ENCODE measurements around the gene ZFHX3.

The ZFHX3 gene

DNA sequence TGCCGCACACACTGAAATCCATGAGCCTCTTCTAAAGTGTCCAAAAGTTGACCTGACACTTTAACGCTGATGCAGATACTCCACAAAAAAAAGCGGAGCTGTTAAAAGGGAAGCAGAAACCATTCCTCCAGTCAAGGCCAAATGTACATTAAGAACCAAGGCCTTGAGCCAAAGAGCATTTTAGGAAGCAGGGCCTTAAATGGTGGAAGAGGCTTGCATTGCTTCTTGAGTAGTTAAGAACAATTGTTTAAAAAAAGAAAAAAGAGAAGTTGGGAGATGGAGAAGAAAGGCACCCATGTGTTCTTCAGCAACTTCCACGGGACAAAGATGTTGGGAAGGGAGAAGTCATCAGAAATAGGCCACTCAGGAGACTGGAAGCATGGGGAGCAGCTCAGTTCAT lies 6.3 kb downstream of the ZFHX3 start:
- in situ Hi-C loops (cut with MboI; ENCODE audit: low sequenced_read_pairs), result no loop called here

DNA sequence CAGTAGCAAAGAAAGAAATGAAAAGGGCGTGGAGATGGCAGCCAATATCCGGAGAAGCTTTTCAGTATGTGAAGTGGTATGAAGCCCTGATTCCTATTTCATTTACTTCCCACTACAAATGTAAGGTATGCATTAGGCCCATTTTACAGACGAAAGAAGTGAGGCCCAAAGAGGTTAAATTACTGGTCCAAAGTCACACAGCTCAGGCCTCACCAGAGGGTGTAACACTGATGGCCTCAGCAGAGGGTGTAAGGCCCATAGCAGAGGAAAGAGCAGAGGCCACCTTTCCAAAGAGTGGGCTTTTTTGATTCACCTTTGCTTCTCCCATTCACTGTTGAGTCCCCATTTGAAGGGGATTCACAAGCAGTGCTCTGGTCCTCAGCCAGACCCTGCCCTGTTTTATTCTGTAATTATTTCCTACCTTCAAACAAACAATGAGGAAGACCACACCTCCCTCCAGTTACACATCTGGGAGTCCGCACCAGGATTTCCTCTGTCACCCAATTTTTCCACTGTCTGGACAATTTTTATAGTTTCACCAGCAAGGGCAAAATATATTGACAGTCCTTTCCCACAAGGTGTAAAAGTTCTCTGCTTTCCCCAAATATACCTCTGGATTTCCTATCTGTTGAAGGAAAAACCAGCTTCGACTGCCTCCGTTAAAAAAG lies 7.1 kb downstream of the ZFHX3 start:
- in situ Hi-C loops (cut with MboI; ENCODE audit: low sequenced_read_pairs), result no loop called here

DNA sequence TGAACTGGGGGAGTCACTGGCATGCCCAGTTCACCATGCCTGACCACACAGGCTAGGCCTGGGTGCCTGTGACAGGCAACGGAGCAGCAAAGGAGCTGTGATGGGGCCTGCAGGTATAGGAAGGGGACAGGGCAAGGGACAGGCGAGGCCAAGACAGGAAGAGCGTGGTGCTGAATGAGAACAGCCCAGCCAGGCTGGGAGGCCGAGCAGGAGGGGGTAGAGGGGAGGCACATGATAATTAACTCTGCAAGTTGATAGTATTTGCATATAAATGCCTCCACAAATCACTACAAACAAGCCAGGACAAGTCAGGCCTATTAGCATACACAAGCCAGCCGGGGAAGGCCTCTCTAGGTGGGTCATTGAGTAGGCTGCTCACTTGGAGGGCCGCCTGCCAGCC lies 7.8 kb downstream of the ZFHX3 start:
- in situ Hi-C loops (cut with MboI; ENCODE audit: low sequenced_read_pairs), result no loop called here

DNA sequence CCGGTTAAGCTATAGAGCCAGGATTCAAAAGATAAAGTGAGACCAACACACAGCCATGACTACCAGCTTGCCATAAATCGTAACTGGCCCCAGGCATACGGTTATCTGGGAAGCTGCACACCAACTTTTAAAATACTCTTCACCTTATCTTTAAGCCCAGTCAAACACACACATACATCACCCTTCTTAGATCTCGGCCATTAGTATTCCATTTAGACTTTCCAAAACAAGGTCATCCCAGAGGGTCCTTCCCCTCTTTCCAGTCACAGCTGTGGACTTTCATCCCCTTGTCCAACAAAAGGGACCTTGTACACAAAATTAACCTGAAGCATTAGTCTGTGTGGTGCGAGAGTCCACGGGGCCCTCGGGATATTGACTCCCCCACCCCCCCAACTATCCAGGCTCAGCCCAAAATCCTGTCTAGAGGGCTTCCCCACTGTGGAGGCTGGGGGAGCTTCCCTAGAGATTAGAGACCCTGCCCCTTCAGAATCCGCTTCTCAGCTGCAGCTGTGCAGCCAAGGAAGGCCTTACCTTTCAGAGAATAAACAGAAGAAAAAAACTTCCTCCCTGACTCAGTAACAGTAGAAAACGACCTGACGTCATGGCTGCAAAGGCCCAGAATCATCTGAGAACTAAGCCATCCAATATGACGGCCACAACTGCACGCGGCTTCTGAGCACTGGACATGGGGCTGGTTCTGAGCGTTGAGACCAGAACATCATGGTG lies 9.9 kb downstream of the ZFHX3 start:
- in situ Hi-C loops (cut with MboI; ENCODE audit: low sequenced_read_pairs), result no loop called here

DNA sequence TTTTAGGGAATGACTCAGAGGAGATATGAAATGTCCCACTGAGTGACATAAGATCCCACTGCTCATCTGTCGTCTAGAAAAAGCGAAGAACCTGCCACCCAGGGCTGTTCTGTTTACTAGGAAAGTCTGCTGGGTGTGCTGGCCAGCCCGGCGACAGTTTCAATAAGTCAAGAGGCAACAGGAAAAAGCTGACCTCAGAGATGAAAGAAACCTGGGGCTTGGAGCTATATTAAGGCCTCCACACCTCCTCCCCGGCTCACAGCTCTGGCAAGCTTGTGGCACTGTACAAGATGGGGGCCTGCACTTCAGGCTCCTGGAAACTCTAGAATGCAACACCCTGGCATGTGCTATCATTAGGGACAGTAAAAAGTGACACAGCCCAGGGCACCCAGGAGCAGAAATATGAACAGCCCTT lies 10.6 kb downstream of the ZFHX3 start:
- in situ Hi-C loops (cut with MboI; ENCODE audit: low sequenced_read_pairs), result no loop called here

DNA sequence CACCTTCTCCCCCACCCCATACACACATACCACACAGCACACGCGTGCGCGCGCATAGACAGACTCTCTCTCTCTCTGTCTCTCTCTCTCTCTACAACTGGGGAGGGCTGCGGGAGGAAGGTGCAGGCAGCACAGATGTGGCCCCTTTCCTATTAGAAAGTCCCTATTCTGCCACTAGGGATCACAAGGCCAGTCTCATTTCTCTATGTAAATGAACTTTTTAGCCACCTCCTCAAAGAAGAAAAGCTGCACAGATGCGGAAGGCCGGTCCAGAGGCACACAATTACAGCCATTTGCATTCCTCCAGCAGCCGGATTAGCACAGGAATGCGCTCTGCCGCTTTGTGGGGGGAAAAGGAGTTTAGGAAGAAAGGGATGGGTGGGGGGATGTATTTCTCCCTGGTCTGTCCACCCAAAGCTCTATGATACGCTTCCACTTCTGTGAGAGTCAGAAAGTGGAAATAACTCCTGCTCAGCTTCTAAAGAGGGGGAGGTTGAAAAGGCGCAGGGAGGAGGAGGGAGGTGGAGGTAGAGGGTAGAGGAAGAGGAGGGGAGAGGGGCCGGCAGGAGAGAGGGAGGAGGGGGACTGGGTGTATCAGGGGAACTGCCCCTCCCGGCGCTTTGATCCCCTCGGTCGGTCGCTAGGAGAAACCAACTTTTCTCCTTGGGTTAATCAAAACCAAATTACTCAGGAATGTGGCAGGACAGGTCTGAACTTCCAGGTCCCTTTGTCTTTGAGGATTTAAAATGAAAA lies 11.7 kb downstream of the ZFHX3 start:
- in situ Hi-C loops (cut with MboI; ENCODE audit: low sequenced_read_pairs), result no loop called here

DNA sequence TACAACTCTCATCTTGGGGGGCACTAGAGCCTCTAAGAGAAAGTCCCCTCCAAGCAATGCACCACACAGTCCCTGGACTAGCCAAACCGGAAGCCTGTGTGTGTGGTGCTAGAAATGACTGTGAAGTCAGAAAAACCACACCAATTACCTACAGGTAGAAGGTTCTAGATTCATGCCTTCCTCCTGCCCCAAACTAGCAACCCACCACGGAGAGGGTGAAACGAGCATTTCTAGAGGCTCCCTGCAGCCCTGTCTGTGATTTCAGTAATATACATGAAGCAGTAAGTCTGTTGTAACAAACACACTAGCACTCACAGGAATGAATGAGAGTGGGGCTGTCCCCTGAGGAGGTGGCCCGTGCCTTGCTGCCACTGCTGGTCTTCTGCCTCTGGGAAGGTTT lies 13.6 kb downstream of the ZFHX3 start:
- in situ Hi-C loops (cut with MboI; ENCODE audit: low sequenced_read_pairs), result no loop called here

DNA sequence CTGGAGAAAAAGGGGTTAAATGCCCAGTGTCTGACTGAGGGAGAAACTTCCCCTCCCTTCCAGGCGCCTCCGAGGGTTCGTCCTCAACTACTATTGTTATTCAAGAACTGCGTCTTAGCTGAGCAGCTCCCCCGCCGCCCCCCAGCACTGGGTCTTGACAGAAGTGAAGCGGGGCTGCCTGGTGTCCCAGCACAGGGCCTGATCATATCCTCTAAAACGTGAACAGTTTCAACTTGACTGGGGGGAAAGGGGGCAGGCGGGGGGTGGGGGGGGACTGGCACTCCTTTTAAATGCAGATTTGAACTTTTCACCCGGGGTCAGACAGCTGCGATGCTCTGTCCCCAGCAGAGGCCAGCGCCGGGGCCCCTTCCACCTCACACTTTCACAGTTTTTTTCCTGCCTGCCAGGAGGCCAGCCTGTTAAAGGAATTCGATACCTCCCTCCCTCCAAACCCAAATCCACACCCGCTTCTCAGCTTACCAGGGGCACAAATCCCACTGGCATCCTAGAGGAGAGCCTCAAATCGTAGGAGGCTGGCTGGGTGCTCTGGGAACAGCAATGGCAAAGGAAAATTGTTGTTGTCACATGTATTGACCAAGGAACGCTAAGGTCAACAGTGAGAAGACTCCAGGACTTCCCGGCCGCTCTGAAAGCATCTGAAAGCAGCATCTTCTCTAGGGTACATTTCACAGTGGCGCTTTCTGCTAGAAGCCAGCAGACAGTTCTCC lies 14.5 kb downstream of the ZFHX3 start:
- in situ Hi-C loops (cut with MboI; ENCODE audit: low sequenced_read_pairs), result no loop called here

DNA sequence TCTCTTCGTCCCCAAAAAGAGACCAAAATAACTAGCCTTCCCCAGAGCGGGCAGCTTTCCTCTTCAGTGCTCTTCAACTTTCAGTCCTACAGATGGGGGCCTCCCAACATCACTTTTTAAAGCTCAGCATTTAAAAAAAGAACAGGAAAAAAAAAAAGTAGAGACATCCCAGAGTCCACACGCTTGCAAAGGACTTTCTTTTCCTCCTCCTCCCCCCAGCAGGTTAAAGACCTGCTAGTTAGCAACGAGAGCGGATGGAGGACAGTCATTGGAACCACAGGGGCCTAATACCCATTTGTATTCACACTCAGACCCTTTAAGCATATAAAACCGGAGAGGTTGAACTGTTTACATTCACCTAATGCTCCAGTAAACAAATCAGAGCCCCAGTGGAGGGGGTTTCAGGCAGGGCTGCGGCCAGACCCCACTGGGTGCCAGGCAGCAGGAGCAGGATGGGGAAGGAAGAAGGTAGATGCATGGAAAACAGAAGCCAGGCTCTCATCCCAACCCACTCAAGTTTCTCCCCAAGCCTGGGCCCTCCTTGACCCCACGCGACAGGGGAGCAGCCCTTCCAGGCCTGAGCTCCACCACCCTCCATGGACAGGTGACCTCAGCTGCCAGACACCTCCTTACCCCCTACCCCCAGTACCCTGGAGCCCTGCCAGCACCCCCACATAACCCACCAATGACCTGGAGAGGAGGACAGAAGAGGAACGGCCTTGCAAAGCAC lies 15.2 kb downstream of the ZFHX3 start:
- in situ Hi-C loops (cut with MboI; ENCODE audit: low sequenced_read_pairs), result no loop called here

DNA sequence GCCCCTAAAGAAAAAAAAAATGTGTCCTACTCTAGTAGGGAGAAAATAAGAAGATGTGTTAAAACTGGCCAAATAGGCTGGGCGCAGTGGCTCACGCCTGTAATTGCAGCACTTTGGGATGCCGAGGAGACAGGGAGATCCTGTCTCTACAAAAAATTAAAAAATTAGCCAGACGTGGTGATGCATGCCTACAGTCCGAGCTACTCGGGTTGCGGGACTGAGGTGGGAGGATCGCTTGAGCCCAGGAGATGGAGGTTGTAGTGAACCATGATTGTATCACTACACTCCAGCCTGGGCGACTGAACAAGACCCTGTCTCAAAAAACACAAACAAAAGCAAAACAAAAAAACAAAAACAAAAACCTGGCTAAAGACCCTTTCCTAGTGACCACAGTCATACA lies 15.9 kb downstream of the ZFHX3 start:
- in situ Hi-C loops (cut with MboI; ENCODE audit: low sequenced_read_pairs), result no loop called here

DNA sequence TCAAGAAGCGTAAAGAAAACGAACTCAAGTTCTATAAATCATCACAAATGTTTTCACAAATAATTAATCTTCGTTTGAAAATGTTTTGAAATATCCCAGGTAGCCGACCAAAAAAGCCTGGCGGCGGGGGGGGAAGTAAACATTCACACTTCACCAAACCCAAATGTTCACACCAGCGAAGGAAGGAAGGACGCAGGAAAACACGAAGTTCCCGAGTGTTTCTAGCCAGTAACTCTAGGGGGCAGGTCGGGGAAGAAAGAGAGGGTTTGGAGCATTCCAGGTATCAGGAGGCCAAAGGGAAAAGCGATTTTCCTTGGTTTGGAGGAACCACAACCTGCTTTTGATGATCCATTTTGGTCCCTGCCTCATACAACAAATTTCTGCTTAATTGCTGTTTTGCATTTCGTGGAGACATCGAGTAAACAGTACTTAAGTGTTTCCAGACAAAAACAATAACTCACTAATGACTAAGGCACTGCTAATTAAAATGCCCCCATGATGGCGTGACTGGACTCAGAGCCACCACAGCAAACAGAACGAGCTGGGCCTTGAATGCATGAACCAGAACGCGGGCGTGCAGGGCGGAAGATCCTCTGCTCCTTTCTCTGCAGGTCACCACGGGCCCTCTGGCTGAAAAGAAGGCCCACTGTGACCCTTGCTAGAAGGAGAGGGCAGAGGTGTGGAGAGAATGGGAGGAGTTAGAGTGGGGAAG lies 16.6 kb downstream of the ZFHX3 start:
- in situ Hi-C loops (cut with MboI; ENCODE audit: low sequenced_read_pairs), result no loop called here

DNA sequence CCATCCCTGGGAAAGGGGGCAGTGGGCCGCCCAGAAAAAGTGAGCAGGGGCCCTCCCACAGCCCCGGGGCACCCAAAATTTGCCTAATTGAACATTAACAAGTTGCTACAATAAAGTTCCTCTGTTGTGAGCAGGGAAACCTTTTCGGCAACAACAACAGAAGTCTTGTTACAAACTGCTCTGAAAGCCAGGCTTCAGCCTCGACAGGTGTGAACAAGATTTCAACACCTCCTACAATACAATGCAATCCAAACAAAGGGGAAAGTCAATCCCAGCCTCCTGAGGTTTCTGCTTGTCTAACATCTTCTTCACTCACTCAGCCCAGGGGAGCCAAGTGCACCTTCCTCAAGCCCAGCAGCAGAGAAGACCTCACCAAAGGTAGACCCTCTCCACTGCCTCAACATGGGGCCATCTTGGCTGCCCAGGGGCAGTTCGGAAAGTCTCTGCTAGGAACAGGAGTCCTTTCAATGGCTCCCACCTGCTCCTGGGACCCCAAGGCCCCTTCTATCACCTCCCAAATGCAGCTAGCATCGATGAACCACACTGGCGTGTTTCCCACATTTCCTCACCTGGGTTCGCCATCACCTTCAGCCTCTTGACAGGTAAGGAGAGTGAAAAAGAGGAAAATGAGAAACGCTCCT lies 19.1 kb downstream of the ZFHX3 start:
- in situ Hi-C loops (cut with MboI; ENCODE audit: low sequenced_read_pairs), result no loop called here

DNA sequence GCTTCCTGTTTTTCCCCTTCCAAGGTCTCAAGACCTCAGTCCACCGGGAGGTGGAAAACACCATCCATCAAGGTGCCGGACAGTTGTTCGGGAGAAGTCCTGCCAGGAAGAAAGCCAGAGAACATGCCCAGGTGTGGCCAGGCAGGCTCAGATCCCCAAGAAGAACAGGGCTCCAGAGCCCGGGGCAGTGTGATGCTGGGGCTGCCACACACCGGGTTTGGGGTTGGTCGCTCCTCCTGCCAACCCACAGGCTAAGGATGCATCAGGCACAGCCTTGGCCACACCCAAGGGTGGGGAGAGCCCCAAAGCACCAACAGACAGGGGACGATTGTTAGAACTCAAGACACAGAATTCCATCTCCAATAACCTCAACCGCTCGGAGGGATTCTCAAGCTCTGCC lies 19.7 kb downstream of the ZFHX3 start:
- in situ Hi-C loops (cut with MboI; ENCODE audit: low sequenced_read_pairs), result no loop called here

DNA sequence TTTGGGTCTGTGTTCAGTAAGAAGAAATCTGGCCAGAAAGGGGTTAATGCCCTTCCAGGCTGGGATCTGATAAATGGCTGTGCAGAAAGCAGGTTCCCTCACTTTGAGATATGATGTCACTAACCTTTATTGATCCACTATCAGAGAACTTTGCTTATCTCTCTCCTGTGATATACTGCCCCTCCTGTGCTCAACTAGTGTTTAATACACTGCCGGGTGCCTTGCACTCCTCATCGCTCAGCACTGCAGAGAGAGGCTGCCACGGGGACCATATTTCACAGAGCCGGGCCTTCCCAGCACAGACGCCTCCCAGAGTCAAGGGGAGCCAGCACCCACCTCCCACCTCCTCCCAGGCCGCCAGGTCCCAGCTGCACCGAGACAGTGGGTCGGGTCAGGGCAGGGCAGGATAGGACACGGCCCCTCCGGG lies 20.2 kb downstream of the ZFHX3 start:
- in situ Hi-C loops (cut with MboI; ENCODE audit: low sequenced_read_pairs), result no loop called here

DNA sequence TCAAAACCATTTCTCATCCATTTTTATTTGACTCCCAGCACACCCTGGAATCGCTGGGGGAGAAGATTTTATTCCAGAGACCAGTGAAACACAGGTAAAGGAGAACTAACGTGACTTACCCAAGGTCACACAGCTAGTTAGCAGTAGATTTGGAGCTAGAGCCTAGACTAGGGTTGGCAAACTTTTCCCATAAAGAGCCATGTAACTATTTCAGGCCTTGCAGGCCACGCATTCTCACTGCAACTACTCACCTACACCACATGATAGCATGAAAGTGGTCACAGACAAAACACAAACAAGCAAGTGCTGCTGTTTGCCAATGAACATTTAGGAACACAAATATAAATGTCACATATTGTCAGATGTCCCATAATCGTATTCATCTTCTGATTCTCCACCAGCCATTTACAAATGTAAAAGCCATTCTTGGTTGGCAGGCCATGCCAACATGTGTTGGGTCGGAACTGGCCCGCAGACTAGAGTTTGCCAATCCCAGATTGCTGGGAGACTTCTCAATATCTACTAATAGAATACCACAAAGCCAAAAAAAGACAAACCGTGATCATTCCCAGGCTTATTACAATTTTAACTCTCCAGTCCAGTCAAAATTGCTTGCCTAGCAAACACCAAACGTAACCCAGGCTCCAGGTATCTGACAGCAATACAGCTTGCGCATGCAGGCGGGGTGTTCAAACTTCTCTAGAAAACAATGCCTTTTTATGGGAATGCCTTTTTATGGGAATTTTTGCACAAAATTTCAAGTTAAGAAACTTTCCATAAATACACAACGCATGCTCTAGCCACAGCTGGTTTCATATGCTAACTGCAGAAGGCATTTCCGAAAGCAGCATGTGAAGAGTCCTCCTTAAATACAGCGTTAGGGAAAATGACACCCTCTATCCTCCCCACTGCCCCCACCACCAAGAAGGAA lies 20.9 kb downstream of the ZFHX3 start:
- in situ Hi-C loops (cut with MboI; ENCODE audit: low sequenced_read_pairs), result no loop called here

DNA sequence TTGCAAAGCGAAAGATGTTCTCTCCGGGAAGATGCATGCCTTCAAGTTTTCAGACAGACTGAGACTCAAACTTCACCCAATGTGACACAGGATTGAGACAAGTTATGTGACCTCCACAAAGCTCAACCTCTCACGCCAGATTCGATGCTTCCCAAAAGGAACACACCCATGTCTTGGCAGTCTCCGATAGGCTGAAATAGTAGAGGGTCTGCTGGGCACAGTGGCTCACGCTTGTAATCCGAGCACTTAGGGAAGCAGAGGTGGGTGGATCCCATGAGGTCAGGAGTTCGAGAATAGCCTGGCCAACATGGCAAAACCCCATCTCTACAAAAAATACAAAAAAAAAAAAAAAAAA lies 22.1 kb downstream of the ZFHX3 start:
- in situ Hi-C loops (cut with MboI; ENCODE audit: low sequenced_read_pairs), result no loop called here

DNA sequence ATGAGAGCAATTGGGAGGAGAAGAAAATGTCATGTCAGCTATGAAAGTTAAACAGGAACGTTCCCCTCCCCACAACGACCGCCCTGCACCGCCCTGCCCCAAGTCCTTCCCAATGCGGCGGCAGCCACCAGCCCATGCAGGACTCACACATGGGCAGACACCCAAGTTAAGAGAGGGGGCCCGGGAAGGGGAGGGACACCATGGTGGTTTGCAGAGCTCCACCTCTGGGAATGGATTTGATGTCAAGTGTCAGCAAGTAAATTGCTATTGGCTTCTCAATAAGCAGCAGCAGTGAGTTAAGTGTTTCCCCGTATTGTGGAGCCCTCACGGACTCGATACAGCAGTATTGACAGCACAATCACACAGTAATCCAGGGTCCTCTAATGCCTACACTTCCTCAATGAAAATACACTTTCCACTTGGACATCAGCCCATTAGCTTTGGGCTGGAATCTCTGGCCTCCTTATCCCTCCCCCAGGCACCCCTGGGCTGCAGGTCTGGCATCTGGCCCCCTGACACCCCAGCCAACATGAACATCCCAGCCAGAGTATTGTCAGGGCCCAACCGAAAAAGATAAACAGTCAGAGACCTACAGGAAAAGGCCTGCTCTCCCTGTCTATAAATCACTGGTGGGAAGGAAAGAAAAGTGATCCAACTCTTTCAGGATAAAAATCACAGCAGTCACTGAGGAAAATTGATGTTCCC lies 22.6 kb downstream of the ZFHX3 start:
- in situ Hi-C loops (cut with MboI; ENCODE audit: low sequenced_read_pairs), result no loop called here

DNA sequence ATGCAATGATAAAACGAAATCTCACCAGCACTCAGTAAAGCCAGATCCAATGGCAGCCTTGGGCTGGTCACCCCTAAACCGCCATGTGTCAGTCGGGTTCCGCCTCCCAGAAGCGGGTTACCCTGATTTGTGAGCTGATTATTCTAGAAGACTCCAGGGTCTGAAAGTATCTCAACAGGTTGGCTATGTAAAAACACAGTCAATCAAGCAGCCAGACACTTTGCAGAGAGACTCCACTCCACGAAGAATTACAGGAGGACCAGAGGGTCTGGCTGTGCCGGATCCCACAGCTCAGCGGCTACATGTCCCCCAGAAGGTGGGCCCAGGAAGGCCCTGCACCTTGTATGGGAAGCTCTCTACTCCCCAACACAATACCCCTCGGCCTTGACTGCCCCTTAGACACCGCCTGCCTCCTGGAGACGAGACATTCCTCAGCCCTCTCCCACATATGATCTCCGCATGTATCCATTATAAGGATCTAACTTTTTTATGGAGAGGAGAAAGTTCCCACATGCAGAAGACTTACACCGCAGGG lies 23.3 kb downstream of the ZFHX3 start:
- in situ Hi-C loops (cut with MboI; ENCODE audit: low sequenced_read_pairs), result no loop called here

Measured in HL-60/S4 treated with retinoic acid at 250 ng/mL for 4 days and 3 days (cell line).